ENCODE results near the gene CACHD1. TPM values are rescaled to one million over a fixed set of nuclear protein-coding genes. Genes with fewer than 3 reads are reported as not detected.

Gene CACHD1
- total RNA-seq, 1 experiment from 2014 or later: 8.4 TPM

GRCh38 chr1:64543831-64544230, 73.9 kb downstream of the CACHD1 start:
- H3K9ac ChIP-seq (ENCODE audit: low read length): no peak overlapping the region
- no peak overlapping the region for H3K27ac ChIP-seq (ENCODE audit: low read depth, low read length)
- no TSS peak for BruUV-seq (replicated peaks)
- no peaks in the 10 kb centered on the region for H4K20me1 ChIP-seq (ENCODE audit: insufficient read depth)
- no peaks in the 10 kb centered on the region for H3K36me3 ChIP-seq (ENCODE audit: control insufficient read depth in 1 of 2, insufficient read depth in 2 of 2, low read length in 2 of 2)
- H2AFZ ChIP-seq (ENCODE audit: low read depth, low read length, poor library complexity, severe bottlenecking): no peak overlapping the region
- no peaks in the 10 kb centered on the region for H3K79me2 ChIP-seq (ENCODE audit: insufficient read depth, low read length)
- H3K27me3 ChIP-seq (ENCODE audit: insufficient read depth, low read length): no peaks in the 10 kb centered on the region
- TF ChIP-seq SIN3A (IDR thresholded peaks at IDR 0.05; ENCODE audit: low read depth) (no peak), REST (IDR thresholded peaks at IDR 0.05; ENCODE audit: low read depth) (no peak), ZBTB33 (IDR thresholded peaks at IDR 0.05; ENCODE audit: extremely low read depth, insufficient replicate concordance, low read length) (no peak), YY1 (IDR thresholded peaks at IDR 0.05; ENCODE audit: extremely low read depth, insufficient replicate concordance, low read depth, low read length) (no peak), MAX (IDR thresholded peaks at IDR 0.05) (no peak), POLR2A (IDR thresholded peaks at IDR 0.05; ENCODE audit: borderline replicate concordance, extremely low read depth, insufficient read depth, insufficient read length) (no peak), SRF (IDR thresholded peaks at IDR 0.05; ENCODE audit: low read depth) (no peak), ATF3 (IDR thresholded peaks at IDR 0.05) (no peak), TCF7L2 (IDR thresholded peaks at IDR 0.05; ENCODE audit: borderline replicate concordance, extremely low read depth, insufficient read depth, insufficient read length) (no peak), FOSL1 (IDR thresholded peaks at IDR 0.05; ENCODE audit: low read depth) (no peak), SP1 (IDR thresholded peaks at IDR 0.05; ENCODE audit: low read depth) (no peak), ZFX (IDR thresholded peaks at IDR 0.05) (no peak), EZH2phosphoT487 (IDR thresholded peaks at IDR 0.05; ENCODE audit: borderline replicate concordance) (no peak), POLR2AphosphoS5 (IDR thresholded peaks at IDR 0.05; ENCODE audit: low read depth, low read length) (no peak), ELF1 (IDR thresholded peaks at IDR 0.05; ENCODE audit: borderline replicate concordance, low read depth) (no peak), EGR1 (IDR thresholded peaks at IDR 0.05; ENCODE audit: low read depth) (no peak), CEBPB (IDR thresholded peaks at IDR 0.05; ENCODE audit: low read depth) (no peak), RAD21 (IDR thresholded peaks at IDR 0.05; ENCODE audit: low read depth) (no peak), CTCF (IDR thresholded peaks at IDR 0.05 in 2 of 3, conservative IDR thresholded peaks at IDR 0.05 in 1 of 3; ENCODE audit: borderline replicate concordance in 1 of 3, insufficient read depth in 1 of 3, low read depth in 2 of 3, low read length in 2 of 3) (no peak), EZH2 (IDR thresholded peaks at IDR 0.05) (no peak)
- intact Hi-C loops (cut with micrococcal nuclease): no loop called here
- H3K9me2 ChIP-seq (ENCODE audit: insufficient read depth): no peaks in the 10 kb centered on the region
- ChIA-PET RAD21 (ENCODE audit: low non-redundant PET in 1 of 2, low total read pairs in 2 of 2, uncharacterized antibody in 2 of 2, unreplicated experiment in 2 of 2) (no interaction called here), POLR2A (no interaction called here), CTCF (no interaction called here)
- H3K4me1 ChIP-seq (ENCODE audit: control insufficient read depth in 1 of 2, insufficient read depth in 2 of 2, low read length in 2 of 2): no peaks in the 10 kb centered on the region
- no peak for DNase-seq (ENCODE audit: low read depth, low spot score)
- no peak for ATAC-seq
- H3K9me3 ChIP-seq (ENCODE audit: control insufficient read depth in 1 of 2, insufficient read depth in 1 of 2, low read depth in 1 of 2, low read length in 2 of 2): no peaks in the 10 kb centered on the region
- H3K4me2 ChIP-seq (ENCODE audit: low read length): no peak overlapping the region
- no peak overlapping the region for H3K4me3 ChIP-seq (replicated peaks in 1 of 2; ENCODE audit: low read depth in 1 of 2, low read length in 2 of 2)

Measured in HCT116 (cell line).